Liver (tissue), 9 donors: ENCODE measurements around the gene B3GAT2. TPM values are rescaled to one million over a fixed set of nuclear protein-coding genes. Genes with fewer than 3 reads are reported as not detected.

Experiments
- DNase-seq: peaks from one replicate; pipeline ENCODE4 v3.0.0-alpha.2; 2017; ENCODE audit warnings: low spot score
- H3K27ac ChIP-seq, 2 donors: one replicate each; pipeline ENCODE4 v1.7.0; 2013; ENCODE audit warnings: inconsistent platforms in 2 of 2, low read length in 2 of 2, control low read depth in 1 of 2, low read depth in 1 of 2, mild to moderate bottlenecking in 1 of 2
- H3K27me3 ChIP-seq, 4 donors: one replicate each; pipeline versions ENCODE4 v1.6.1 to v1.7.0; 2013; ENCODE audit warnings: low read length in 3 of 4, inconsistent platforms in 1 of 4, mild to moderate bottlenecking in 1 of 4, moderate library complexity in 1 of 4; ENCODE audit not compliant: control insufficient read depth in 4 of 4, insufficient read depth in 4 of 4
- H3K36me3 ChIP-seq, 4 donors: one replicate each; pipeline versions ENCODE4 v1.6.1 to v1.7.0; 2013; ENCODE audit warnings: low read length in 3 of 4, mild to moderate bottlenecking in 3 of 4, low read depth in 1 of 4, moderate library complexity in 1 of 4; ENCODE audit not compliant: control insufficient read depth in 4 of 4, insufficient read depth in 3 of 4
- H3K4me1 ChIP-seq, 4 donors: one replicate each; pipeline versions ENCODE4 v1.6.1 to v1.7.0; 2013; ENCODE audit warnings: low read length in 3 of 4, mild to moderate bottlenecking in 3 of 4, moderate library complexity in 1 of 4; ENCODE audit not compliant: control insufficient read depth in 4 of 4, insufficient read depth in 4 of 4
- H3K4me3 ChIP-seq, 3 donors: one replicate each; pipeline versions ENCODE4 v1.6.1 to v1.7.0; 2013; ENCODE audit warnings: low read length in 3 of 3, control low read depth in 1 of 3, low read depth in 1 of 3, mild to moderate bottlenecking in 1 of 3
- H3K9ac ChIP-seq, 2 donors: one replicate each; pipeline ENCODE4 v1.7.0; 2013; ENCODE audit warnings: low read length in 2 of 2, mild to moderate bottlenecking in 2 of 2, moderate library complexity in 2 of 2, control low read depth in 1 of 2, low read depth in 1 of 2
- H3K9me3 ChIP-seq, 4 donors: one replicate each; pipeline versions ENCODE4 v1.6.1 to v1.7.0; 2013; ENCODE audit warnings: low read length in 3 of 4; ENCODE audit not compliant: control insufficient read depth in 4 of 4
- CTCF ChIP-seq: fragments of 150-350 bp; IDR thresholded peaks from 2 replicates; pipeline ENCODE4 v1.5.1; 2017; ENCODE audit warnings: improper control_type of control experiment, low read depth, low read length; ENCODE audit not compliant: missing input control
- EGR1 ChIP-seq, 2 donors: IDR thresholded peaks; 2 replicates each; pipeline ENCODE4 v1.6.1; 2016 to 2018; ENCODE audit warnings: antibody characterized with exemption in 2 of 2, low read depth in 2 of 2
- FOXA2 ChIP-seq: IDR thresholded peaks from 2 replicates; pipeline ENCODE4 v1.6.1; 2016; ENCODE audit warnings: antibody characterized with exemption
- GABPA ChIP-seq, 2 donors: IDR thresholded peaks in 1 of 2; conservative IDR thresholded peaks in 1 of 2; 2 replicates each; pipeline ENCODE4 v1.6.1; 2016; ENCODE audit warnings: antibody characterized with exemption in 2 of 2, mild to moderate bottlenecking in 1 of 2, moderate library complexity in 1 of 2
- JUND ChIP-seq, 2 donors: IDR thresholded peaks; 2 replicates each; pipeline ENCODE4 v1.6.1; 2016; ENCODE audit warnings: antibody characterized with exemption in 2 of 2
- NR2F2 ChIP-seq: IDR thresholded peaks from 2 replicates; pipeline ENCODE4 v1.6.1; 2016; ENCODE audit warnings: antibody characterized with exemption
- WGBS: extraction: QIAGEN DNeasy Blood & Tissue Kit; methylation state at CpG from one replicate; pipeline ENCODE4 v1.1.7; 2013; 5-methylcytosine and 5-hydroxymethylcytosine counted together
- polyA plus RNA-seq, 2 donors: library from polyadenylated mRNA; stranded (reverse) in 1 of 2; unstranded in 1 of 2; fragments of 200-250 nt in 1 of 2; fragments of >200 nt in 1 of 2; fragmentation: Nextera tagmentation in 1 of 2; extraction: Ambion mirVana in 1 of 2; gene quantifications; one replicate each; pipeline versions ENCODE4 v1.2.1 to v1.2.3, GENCODE V29; 2013 to 2015
- total RNA-seq, 2 donors: library from RNA; depleted of rRNA; stranded (reverse); fragments of >200 nt; gene quantifications; one replicate each; pipeline ENCODE4 v1.2.3, GENCODE V29; 2014
- TF ChIP-seq, protein P1 (sequence below): IDR thresholded peaks from 2 replicates; pipeline ENCODE4 v1.6.1; 2016; ENCODE audit warnings: antibody characterized with exemption
- TF ChIP-seq, protein P2 (sequence below): IDR thresholded peaks from 2 replicates; pipeline ENCODE4 v1.6.1; 2016; ENCODE audit warnings: antibody characterized with exemption
- donor health status: healthy.
- donor health status: healthy.
- donor health status: healthy.
- donor health status: healthy.
- donor health status: healthy.

B3GAT2 gene
- total and polyA plus RNA-seq, 4 donors: under 0.01 to 0.97 (median 0.36) TPM

GRCh38 chr6:70879496-70879895, 77.4 kb downstream of the B3GAT2 start:
- no peak for DNase-seq
- no peak overlapping the region for H3K27ac ChIP-seq
- 91% methylated on average over 5 of the region's 5 CpGs for WGBS

DNA sequence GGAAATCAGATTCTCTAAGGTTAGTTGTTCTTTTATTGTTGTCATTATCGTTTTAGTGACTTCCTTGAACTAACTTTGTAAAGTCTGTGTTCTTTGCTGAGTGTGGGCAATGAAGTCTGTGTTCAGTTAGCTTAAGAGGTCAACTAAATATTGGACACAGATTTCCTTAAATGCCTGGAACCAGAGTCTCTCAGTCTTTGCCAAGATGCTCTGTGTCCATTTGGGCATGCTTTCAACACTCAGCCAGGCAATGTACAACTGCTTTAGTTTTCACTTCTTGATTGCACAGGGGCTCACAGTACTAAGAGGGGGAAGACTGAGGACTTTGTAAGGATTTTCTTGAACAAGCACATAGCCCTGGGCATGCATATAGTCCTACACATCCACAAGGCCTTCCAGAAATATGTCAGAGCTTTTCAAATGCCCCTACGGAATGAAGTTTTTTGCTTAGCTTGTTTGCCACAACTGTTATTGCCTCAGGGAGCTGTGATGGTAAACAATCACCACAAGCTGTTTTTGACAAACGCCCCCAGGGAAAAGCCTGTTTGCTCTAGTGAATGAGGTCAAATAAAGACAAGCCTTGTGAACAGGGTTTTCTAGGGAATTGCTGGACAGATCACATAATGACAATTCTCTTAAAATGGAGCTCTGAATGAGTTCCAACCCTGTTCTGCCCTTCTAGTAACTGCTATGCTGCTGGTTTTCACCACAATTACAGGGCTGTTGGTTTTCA, 82.5 kb downstream of the B3GAT2 start:
- H3K36me3 ChIP-seq: no peaks in the 10 kb centered on the region
- no peak overlapping the region for H3K27ac ChIP-seq
- WGBS: 44% methylated on average over 3 of the region's 3 CpGs
- H3K27me3 ChIP-seq: no peaks in the 10 kb centered on the region
- TF ChIP-seq CTCF: no peak
- TF ChIP-seq, protein P1, sequence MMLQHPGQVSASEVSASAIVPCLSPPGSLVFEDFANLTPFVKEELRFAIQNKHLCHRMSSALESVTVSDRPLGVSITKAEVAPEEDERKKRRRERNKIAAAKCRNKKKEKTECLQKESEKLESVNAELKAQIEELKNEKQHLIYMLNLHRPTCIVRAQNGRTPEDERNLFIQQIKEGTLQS: no peak
- TF ChIP-seq JUND (IDR thresholded peaks at IDR 0.05): no peak
- no peak overlapping the region for H3K9ac ChIP-seq
- no peaks in the 10 kb centered on the region for H3K4me1 ChIP-seq
- peaks cover 0 to 20% (median 0%) of the 10 kb centered on the region in 4 donors for H3K9me3 ChIP-seq
- no peak for DNase-seq
- no peak overlapping the region for H3K4me3 ChIP-seq

More at GRCh38 chr6:70879496-70879895, 77.4 kb downstream of the B3GAT2 start:
- TF ChIP-seq, protein P2, sequence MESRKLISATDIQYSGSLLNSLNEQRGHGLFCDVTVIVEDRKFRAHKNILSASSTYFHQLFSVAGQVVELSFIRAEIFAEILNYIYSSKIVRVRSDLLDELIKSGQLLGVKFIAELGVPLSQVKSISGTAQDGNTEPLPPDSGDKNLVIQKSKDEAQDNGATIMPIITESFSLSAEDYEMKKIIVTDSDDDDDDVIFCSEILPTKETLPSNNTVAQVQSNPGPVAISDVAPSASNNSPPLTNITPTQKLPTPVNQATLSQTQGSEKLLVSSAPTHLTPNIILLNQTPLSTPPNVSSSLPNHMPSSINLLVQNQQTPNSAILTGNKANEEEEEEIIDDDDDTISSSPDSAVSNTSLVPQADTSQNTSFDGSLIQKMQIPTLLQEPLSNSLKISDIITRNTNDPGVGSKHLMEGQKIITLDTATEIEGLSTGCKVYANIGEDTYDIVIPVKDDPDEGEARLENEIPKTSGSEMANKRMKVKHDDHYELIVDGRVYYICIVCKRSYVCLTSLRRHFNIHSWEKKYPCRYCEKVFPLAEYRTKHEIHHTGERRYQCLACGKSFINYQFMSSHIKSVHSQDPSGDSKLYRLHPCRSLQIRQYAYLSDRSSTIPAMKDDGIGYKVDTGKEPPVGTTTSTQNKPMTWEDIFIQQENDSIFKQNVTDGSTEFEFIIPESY: no peak
- H3K4me3 ChIP-seq: no peak overlapping the region
- peaks cover 0 to 3% (median 0%) of the 10 kb centered on the region in 4 donors for H3K27me3 ChIP-seq
- H3K4me1 ChIP-seq: no peaks in the 10 kb centered on the region
- no peak overlapping the region for H3K9ac ChIP-seq
- no peaks in the 10 kb centered on the region for H3K9me3 ChIP-seq
- H3K36me3 ChIP-seq: no peaks in the 10 kb centered on the region

DNA sequence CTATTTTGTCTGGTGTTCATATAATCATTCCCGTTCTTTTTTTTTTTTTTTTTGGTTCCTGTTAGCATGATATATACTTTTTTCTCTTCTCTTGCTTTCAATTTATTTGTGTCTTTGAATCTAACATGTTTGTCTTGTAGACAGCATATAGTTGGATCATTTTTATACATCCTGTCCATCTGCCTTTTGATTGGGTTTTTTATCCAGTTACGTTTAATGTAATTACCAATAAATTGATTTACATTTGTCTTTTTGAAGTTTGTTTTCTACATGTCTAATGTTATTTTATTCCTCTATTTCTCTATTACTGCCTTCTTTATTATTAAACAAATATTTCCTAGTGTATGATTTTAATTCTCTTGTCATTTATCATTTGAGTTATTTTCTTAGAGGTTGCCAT, 84.4 kb downstream of the B3GAT2 start:
- H3K36me3 ChIP-seq: no peaks in the 10 kb centered on the region
- WGBS: 91% methylated on average over 2 of the region's 2 CpGs
- DNase-seq: no peak
- no peak overlapping the region for H3K9ac ChIP-seq
- TF ChIP-seq, protein P1: no peak
- TF ChIP-seq NR2F2: no peak
- TF ChIP-seq FOXA2: no peak
- TF ChIP-seq, protein P2: no peak
- TF ChIP-seq GABPA (IDR thresholded peaks at IDR 0.05 in 1 of 2, conservative IDR thresholded peaks at IDR 0.05 in 1 of 2): no peak
- no peak for TF ChIP-seq EGR1 (IDR thresholded peaks at IDR 0.05; ENCODE audit: low read depth in 2 of 2)
- H3K4me3 ChIP-seq: no peak overlapping the region
- peaks cover 0 to 20% (median 0%) of the 10 kb centered on the region in 4 donors for H3K9me3 ChIP-seq
- H3K4me1 ChIP-seq: no peaks in the 10 kb centered on the region
- H3K27me3 ChIP-seq: no peaks in the 10 kb centered on the region
- H3K27ac ChIP-seq: no peak overlapping the region
